BJ (cell line): Measurements from ENCODE around the gene FLAD1. TPM values are rescaled to one million over a fixed set of nuclear protein-coding genes. Genes with fewer than 3 reads are reported as not detected.

ENCODE experiments used
- CTCF ChIA-PET: fragments of 350-600 bp; formaldehyde crosslinking; extraction: SDS; loops from one replicate; lab custom pipeline; 2021; ENCODE audit warnings: antibody characterized with exemption, inconsistent platforms; lab: Yijun Ruan, JAX
- POLR2A ChIA-PET: fragments of 300-600 bp; sonication (Branson Sonifier 250); formaldehyde crosslinking; extraction: SDS; loops from one replicate; lab custom pipeline; 2021; ENCODE audit warnings: antibody characterized with exemption; lab: Charles Lee
- DNase-seq: peaks from one replicate; pipeline ENCODE4 v3.0.0-alpha.2; 2011; ENCODE audit warnings: low read depth
- H3K27me3 ChIP-seq: 2 replicates; pipeline ENCODE4 v1.6.0; 2011; ENCODE audit warnings: low read length; ENCODE audit not compliant: control insufficient read depth, insufficient read depth
- H3K36me3 ChIP-seq: 2 replicates; pipeline ENCODE4 v1.5.1; 2011; ENCODE audit warnings: low read length; ENCODE audit not compliant: control insufficient read depth, insufficient read depth
- H3K4me3 ChIP-seq: 2 replicates; pipeline ENCODE4 v1.5.1; 2011; ENCODE audit warnings: low read depth, mild to moderate bottlenecking, control low read depth, low read length
- CTCF ChIP-seq: IDR thresholded peaks from 2 replicates; pipeline ENCODE4 v1.5.1; 2011; ENCODE audit warnings: low read depth, mild to moderate bottlenecking, control low read depth, inconsistent platforms, low read length, moderate library complexity; ENCODE audit not compliant: insufficient read depth
- polyA plus RNA-seq: library from polyadenylated mRNA; depleted of rRNA; stranded (reverse); fragments of >200 nt; gene quantifications from 2 replicates; pipeline ENCODE4 v1.2.3, GENCODE V29; 2011; rRNA removed
- small RNA-seq: library from RNA; depleted of rRNA; stranded (forward); fragments of <200 nt; gene quantifications from one replicate; pipeline ENCODE3, GENCODE V24; 2012; ENCODE audit warnings: low replicate concordance, low read depth; ENCODE audit not compliant: insufficient read length

Gene FLAD1
- polyA plus RNA-seq, 1 experiment, result 40.5 TPM

GRCh38 chr1:155038602-155039307 is 55.6 kb downstream of the FLAD1 start:
- CTCF ChIA-PET, result interaction anchor here (1.1 to 11.9 kb wide), 6 partner anchors 12 to 46 kb away, joined by 3 to 168 read pairs (median 12); partner anchors contain the start of genes ADAM15 and EFNA4
- no peak overlapping the region for H3K4me3 ChIP-seq
- TF ChIP-seq CTCF, result no peak
- peaks cover 6% of the 10 kb centered on the region for H3K27me3 ChIP-seq
- POLR2A ChIA-PET, result no interaction called here
- no peaks in the 10 kb centered on the region for H3K36me3 ChIP-seq
- no peak for DNase-seq

- no peak overlapping the region for H3K4me3 ChIP-seq
- TF ChIP-seq CTCF, result no peak
- H3K27me3 ChIP-seq, result peaks cover 6% of the 10 kb centered on the region
- ChIA-PET POLR2A (no interaction called here), CTCF (interaction anchor here (1.1 to 11.9 kb wide), 6 partner anchors 12 to 46 kb away, joined by 3 to 168 read pairs (median 12); partner anchors contain the start of genes ADAM15 and EFNA4)
- no peaks in the 10 kb centered on the region for H3K36me3 ChIP-seq
- no peak for DNase-seq
These were observed 56.1 kb downstream of the FLAD1 start for GRCh38 chr1:155039308-155039669.

GRCh38 chr1:155040358-155041093 is 57.4 kb downstream of the FLAD1 start:
- no peak for TF ChIP-seq CTCF
- ChIA-PET CTCF (interaction anchor here (1.7 to 11.9 kb wide), 8 partner anchors 9 to 51 kb away, joined by 5 to 168 read pairs (median 18); partner anchors contain the start of genes ADAM15 and EFNA4), POLR2A (no interaction called here)
- Histone ChIP-seq H3K27me3 (peaks cover 5% of the 10 kb centered on the region), H3K4me3 (no peak overlapping the region), H3K36me3 (no peaks in the 10 kb centered on the region)
- DNase-seq, result no peak

Small RNAs within 50 kb of the gene (small RNA-seq; reads per million reads assigned to genes)
- gene MIR4258 (not detected), gene RF00017 (not detected)

Other genes starting within 250 kb of the FLAD1 start
- not detected in 2 replicates for gene KCNN3, start 113.1 kb upstream of the FLAD1 start, polyA plus RNA-seq
- gene PMVK, start 46.6 kb upstream of the FLAD1 start, polyA plus RNA-seq, result 29.0 and 38.4 TPM in 2 replicates
- 65.6 and 83.1 TPM in 2 replicates for gene PBXIP1, start 27.2 kb upstream of the FLAD1 start, polyA plus RNA-seq
- 18.0 and 21.0 TPM in 2 replicates for gene PYGO2, start 21.6 kb upstream of the FLAD1 start, polyA plus RNA-seq
- 455 and 653 TPM in 2 replicates for gene SHC1, start 12.6 kb upstream of the FLAD1 start, polyA plus RNA-seq
- 111 and 160 TPM in 2 replicates for gene CKS1B, start 8.7 kb upstream of the FLAD1 start, polyA plus RNA-seq
- not detected in 2 replicates for gene LENEP, start 10.2 kb downstream of the FLAD1 start, polyA plus RNA-seq
- 18.1 and 29.4 TPM in 2 replicates for gene ZBTB7B, start 19.5 kb downstream of the FLAD1 start, polyA plus RNA-seq
- gene DCST2, start 50.4 kb downstream of the FLAD1 start, polyA plus RNA-seq, result 0.17 and 0.38 TPM in 2 replicates
- not detected in 2 replicates for gene DCST1, start 50.5 kb downstream of the FLAD1 start, polyA plus RNA-seq
- gene ADAM15, start 68.0 kb downstream of the FLAD1 start, polyA plus RNA-seq, result 55.1 and 88.8 TPM in 2 replicates
- gene EFNA4, start 80.4 kb downstream of the FLAD1 start, polyA plus RNA-seq, result 6.6 and 12.4 TPM in 2 replicates
- gene EFNA3, start 95.5 kb downstream of the FLAD1 start, polyA plus RNA-seq, result 1.4 and 1.8 TPM in 2 replicates
- gene EFNA1, start 144.5 kb downstream of the FLAD1 start, polyA plus RNA-seq, result 1.1 and 1.6 TPM in 2 replicates
- 39.5 and 47.4 TPM in 2 replicates for gene SLC50A1, start 152.5 kb downstream of the FLAD1 start, polyA plus RNA-seq
- gene DPM3, start 157.2 kb downstream of the FLAD1 start, polyA plus RNA-seq, result 28.0 and 34.1 TPM in 2 replicates
- gene KRTCAP2, start 190.0 kb downstream of the FLAD1 start, polyA plus RNA-seq, result 211 and 225 TPM in 2 replicates
- 3.5 and 5.4 TPM in 2 replicates for gene TRIM46, start 190.5 kb downstream of the FLAD1 start, polyA plus RNA-seq
- gene THBS3, start 224.6 kb downstream of the FLAD1 start, polyA plus RNA-seq, result 48.0 and 61.4 TPM in 2 replicates
- gene MTX1, start 225.4 kb downstream of the FLAD1 start, polyA plus RNA-seq, result 56.5 and 72.7 TPM in 2 replicates